ENCODE data around the gene OR2Y1.
A peak's percentile ranks its signal among the peaks of the same experiment; 100 is the strongest.
"Not testable (repeated sequence)": the region's sequence is repeated elsewhere in the genome, so short reads cannot be mapped to it uniquely, and the experiment has no call there.

The OR2Y1 gene

DNA sequence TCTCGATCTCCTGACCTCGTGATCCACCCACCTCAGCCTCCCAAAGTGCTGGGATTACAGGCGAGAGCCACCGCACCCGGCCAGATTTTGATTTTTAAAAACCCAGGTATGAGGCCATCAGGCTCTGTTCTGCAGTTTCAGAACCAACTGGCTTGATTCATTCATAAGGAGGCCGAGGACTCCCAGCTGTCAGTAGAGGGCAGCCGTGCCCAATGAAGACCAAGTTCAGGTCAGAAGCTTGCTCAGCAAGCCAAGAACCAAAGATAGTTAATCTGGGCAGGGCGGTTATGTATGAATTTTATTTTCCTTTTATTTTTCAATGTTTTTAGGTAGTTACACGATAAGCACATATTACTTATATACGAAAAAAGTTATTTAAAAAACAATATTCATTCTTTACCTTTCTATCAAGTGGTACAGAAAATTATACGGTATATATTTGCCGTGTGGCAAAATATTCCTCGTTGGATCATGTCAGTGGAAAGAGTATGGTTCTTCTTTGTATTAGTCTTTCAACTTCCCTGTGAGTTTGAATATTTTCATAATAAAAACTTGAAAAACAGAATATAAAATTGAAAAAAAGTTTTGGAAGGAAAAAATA is 44.7 kb upstream of the OR2Y1 start:
- DNase-seq (ENCODE audit: low read depth), result peak; percentile 49
- H3K4me3 ChIP-seq (ENCODE audit: low read depth, low read length), result no peak overlapping the region
- TF ChIP-seq, protein P1, sequence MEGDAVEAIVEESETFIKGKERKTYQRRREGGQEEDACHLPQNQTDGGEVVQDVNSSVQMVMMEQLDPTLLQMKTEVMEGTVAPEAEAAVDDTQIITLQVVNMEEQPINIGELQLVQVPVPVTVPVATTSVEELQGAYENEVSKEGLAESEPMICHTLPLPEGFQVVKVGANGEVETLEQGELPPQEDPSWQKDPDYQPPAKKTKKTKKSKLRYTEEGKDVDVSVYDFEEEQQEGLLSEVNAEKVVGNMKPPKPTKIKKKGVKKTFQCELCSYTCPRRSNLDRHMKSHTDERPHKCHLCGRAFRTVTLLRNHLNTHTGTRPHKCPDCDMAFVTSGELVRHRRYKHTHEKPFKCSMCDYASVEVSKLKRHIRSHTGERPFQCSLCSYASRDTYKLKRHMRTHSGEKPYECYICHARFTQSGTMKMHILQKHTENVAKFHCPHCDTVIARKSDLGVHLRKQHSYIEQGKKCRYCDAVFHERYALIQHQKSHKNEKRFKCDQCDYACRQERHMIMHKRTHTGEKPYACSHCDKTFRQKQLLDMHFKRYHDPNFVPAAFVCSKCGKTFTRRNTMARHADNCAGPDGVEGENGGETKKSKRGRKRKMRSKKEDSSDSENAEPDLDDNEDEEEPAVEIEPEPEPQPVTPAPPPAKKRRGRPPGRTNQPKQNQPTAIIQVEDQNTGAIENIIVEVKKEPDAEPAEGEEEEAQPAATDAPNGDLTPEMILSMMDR (IDR thresholded peaks at IDR 0.05; ENCODE audit: low read depth, low read length, missing control alignments), result peak; percentile 72

- no peak overlapping the region for H3K4me3 ChIP-seq (ENCODE audit: low read depth, low read length)
- TF ChIP-seq, protein P1 (IDR thresholded peaks at IDR 0.05; ENCODE audit: low read depth, low read length, missing control alignments), result no peak
- DNase-seq (ENCODE audit: low read depth), result no peak
Observed at GRCh38 chr5:180783340-180784052, 43.6 kb upstream of the OR2Y1 start.

DNA sequence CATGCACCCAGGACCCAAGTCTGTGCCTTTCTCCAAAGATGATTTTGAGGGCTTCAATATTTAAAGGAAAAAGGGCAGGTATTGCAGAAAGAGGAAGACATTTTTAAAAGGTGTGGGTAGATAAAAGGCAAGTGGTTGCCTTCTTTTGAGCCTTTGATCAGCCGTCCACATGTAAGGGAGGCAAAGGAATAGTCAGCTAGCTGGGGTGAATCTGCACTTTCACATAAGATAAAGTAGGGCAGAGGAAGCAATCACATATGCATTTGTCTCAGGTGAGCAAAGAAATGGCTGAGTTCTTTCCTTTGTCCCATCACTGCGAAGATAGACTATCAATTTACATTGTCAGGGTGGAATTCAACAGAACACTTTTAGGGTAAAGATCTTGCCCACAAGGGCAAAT is 42.9 kb upstream of the OR2Y1 start:
- TF ChIP-seq, protein P1 (IDR thresholded peaks at IDR 0.05; ENCODE audit: low read depth, low read length, missing control alignments), result no peak
- no peak overlapping the region for H3K4me3 ChIP-seq (ENCODE audit: low read depth, low read length)
- no peak for DNase-seq (ENCODE audit: low read depth)

DNA sequence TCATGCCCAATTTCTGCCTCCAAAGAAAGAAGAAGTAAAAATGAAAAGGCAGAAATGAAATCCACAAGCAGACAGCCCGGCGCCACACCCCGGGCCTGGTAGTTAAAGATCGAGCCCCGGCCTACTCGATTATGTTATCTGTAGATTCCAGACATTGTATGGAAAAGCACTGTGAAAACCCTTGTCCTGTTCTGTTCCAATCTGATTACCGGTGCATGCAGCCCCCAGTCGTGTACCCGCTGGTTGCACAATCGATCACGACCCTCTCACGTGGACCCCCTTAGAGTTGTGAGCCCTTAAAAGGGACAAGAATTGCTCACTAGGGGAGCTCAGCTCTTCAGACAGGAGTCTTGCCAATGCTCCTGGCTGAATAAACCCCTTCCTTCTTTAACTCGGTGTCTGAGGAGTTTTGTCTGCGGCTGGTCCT is 42.1 kb upstream of the OR2Y1 start:
- DNase-seq (ENCODE audit: low read depth), result not testable (repeated sequence)

GRCh38 chr5:180779985-180780610 is 40.2 kb upstream of the OR2Y1 start:
- no peak for DNase-seq (ENCODE audit: low read depth)
- no peak overlapping the region for H3K4me3 ChIP-seq (ENCODE audit: low read depth, low read length)
- TF ChIP-seq, protein P1 (IDR thresholded peaks at IDR 0.05; ENCODE audit: low read depth, low read length, missing control alignments), result no peak

More for the DNA sequence above, 42.1 kb upstream of the OR2Y1 start:
- H3K4me3 ChIP-seq (ENCODE audit: low read depth, low read length), result not testable (repeated sequence)

DNA sequence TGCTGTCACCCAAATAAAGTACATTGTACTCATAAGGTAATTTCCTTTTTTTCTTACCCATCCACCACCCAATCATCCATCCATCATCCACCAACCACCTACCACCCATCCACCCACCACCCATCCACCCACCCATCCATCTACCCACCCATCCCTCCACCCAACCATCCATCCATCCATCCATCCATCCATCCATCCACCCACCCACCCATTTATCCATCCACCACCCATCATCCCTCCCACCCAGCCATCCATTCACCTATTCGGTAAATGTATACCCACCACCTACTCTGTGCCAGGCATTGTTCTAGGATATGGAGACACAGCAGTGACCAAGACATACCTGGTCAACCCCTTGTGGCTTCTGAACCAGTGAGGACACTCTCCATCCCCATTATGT is 37.6 kb upstream of the OR2Y1 start:
- TF ChIP-seq, protein P1 (IDR thresholded peaks at IDR 0.05; ENCODE audit: low read depth, low read length, missing control alignments), result no peak
- no peak overlapping the region for H3K4me3 ChIP-seq (ENCODE audit: low read depth, low read length)
- DNase-seq (ENCODE audit: low read depth), result no peak

- TF ChIP-seq, protein P1 (IDR thresholded peaks at IDR 0.05; ENCODE audit: low read depth, low read length, missing control alignments), result no peak
- H3K4me3 ChIP-seq (ENCODE audit: low read depth, low read length), result no peak overlapping the region
- no peak for DNase-seq (ENCODE audit: low read depth)
Observed at GRCh38 chr5:180776376-180776775, 36.5 kb upstream of the OR2Y1 start.
